ENCODE measurements around the gene TMEM129.

The TMEM129 gene

DNA sequence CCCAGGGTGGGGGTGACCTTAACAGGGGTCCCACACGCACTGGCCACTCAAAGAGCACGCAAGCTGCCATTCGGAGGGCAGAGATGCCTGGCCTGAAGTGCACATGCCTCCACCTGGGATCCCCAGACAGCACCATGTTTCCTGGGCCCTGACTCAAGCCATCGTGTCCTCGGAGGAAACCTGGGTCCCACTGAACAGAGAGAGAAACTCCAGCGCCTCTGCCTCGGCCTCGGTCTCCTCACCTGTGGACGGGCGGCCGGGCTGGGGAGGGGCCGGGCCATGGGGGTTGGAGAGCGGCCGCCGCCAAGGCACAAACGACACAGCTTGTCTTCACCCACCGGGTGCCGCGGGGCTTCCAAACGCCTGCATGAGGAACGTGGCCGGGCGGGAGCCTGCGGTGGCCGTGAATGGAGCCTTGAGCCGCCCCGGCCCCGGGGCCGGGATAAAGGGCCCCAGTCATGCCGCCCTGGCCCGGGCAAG is 42.0 kb upstream of the TMEM129 start:
- Mint-ChIP-seq H3K36me3 (ENCODE audit: insufficient read depth) (no peaks in the 10 kb centered on the region), H3K9me3 (no peaks in the 10 kb centered on the region), H3K27me3 (peaks cover 27% of the 10 kb centered on the region), H3K27ac (ENCODE audit: low read depth) (no peak overlapping the region), H3K4me1 (no peaks in the 10 kb centered on the region), H3K4me3 (no peak overlapping the region)
- no peak for ATAC-seq (replicated peaks; ENCODE audit: extremely low read depth, poor library complexity, severe bottlenecking)
- DNase-seq (ENCODE audit: low spot score in 2 of 2) = no peak

DNA sequence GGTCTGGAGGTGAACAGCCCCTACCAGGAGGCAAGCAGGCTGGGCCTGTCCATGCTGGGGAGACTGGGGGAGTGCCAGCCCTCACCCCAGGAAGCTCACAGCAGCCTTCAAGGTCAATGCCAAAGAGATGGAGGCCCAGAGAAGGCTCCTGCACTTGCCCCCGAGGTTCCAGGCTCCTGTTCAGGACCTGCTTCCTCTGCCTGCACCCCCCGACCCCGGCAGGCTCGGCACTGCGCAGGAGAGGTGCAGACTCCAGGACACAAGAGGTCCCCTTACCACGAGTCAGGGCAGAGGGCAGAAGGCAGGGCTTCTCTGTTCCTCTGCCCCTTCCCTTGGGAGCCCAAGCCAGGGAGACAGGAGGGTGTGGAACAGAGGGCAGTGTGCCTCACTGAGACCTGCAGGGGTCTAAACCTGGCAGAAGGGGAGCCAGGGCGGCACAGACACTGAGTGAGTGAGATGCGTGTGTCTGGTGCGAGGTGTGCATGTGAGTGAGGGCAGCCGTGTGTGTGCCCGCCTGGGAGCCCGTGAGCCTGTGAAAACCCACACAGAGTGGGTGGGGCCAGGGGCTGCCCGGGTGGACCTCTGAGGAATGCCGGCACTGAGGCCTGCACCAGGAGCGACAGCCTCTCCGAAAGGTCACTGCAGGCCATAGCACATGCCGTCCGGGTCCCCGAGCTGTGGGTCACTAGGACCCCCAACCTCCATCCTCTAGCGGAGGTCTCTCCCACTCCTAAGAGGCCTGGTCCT is 41.3 kb upstream of the TMEM129 start:
- Mint-ChIP-seq H3K27ac (ENCODE audit: low read depth) (no peak overlapping the region), H3K36me3 (ENCODE audit: insufficient read depth) (no peaks in the 10 kb centered on the region), H3K4me3 (no peak overlapping the region), H3K4me1 (no peaks in the 10 kb centered on the region), H3K27me3 (peaks cover 24% of the 10 kb centered on the region), H3K9me3 (no peaks in the 10 kb centered on the region)
- ATAC-seq (replicated peaks; ENCODE audit: extremely low read depth, poor library complexity, severe bottlenecking) (no peak), DNase-seq (ENCODE audit: low spot score in 2 of 2) (no peak)

DNA sequence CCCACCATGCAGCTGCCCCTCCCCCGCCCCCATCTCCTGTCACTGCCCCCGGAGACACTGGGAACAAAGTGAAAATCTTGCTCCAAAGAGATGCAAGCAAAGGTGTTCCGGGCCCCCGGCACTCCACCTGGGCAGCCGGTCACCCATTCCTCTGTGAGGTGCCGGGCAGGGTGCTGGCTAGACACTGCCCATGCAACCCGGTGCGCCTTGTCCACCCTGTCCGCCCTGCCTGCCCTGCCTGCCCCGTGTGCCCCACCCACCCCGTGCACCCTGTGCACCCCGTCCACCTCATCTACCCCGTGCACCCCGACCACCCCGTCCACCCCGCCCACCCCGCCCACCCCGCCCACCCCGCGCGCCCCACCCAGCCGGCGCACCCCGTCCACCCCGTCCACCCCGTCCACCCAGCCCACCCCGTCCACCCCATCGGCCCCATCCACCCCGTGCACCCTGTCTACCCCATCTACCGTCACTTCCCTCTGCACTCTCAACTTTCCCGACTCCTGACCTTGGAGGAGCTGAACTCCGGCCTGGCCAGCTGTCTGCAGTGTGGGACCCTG is 40.1 kb upstream of the TMEM129 start:
- Mint-ChIP-seq H3K36me3 (ENCODE audit: insufficient read depth) (no peaks in the 10 kb centered on the region), H3K27me3 (peaks cover 24% of the 10 kb centered on the region), H3K9me3 (no peaks in the 10 kb centered on the region), H3K4me1 (no peaks in the 10 kb centered on the region), H3K4me3 (no peak overlapping the region), H3K27ac (ENCODE audit: low read depth) (no peak overlapping the region)
- ATAC-seq (replicated peaks; ENCODE audit: extremely low read depth, poor library complexity, severe bottlenecking) (no peak), DNase-seq (ENCODE audit: low spot score in 2 of 2) (no peak)

DNA sequence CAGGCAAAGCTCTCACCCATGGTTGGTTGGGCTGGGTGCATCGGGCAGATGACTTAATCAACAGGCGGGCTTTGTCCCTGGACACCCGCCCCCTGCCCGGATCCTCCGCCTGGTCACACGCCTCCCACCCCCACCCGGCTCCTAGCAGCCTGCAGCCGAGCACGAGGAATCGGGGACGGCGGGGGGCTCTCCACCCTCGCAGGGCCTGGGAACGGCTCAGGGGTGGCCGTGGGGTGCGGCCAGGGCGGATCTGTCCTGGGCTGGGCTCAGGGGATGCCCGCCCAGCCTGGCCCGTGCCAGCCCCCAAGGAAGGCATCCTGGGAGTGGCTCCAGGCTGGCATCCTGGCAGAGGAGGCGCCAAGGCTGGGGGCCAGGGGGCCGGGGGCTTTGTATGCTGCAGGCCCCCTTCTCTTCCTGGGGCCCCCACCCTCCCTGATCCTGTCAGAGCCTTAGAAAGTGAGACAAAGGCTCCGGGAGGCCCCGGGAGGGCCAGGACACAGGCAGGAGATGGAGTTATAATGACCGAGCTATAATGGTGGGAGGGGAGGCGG is 39.5 kb upstream of the TMEM129 start:
- no peak overlapping the region for H3K27ac Mint-ChIP-seq (ENCODE audit: low read depth)
- no peak for DNase-seq (ENCODE audit: low spot score in 2 of 2)
- no peak overlapping the region for H3K4me3 Mint-ChIP-seq
- no peak for ATAC-seq (replicated peaks; ENCODE audit: extremely low read depth, poor library complexity, severe bottlenecking)
- H3K36me3 Mint-ChIP-seq (ENCODE audit: insufficient read depth) = no peaks in the 10 kb centered on the region
- no peaks in the 10 kb centered on the region for H3K9me3 Mint-ChIP-seq
- H3K27me3 Mint-ChIP-seq = peaks cover 21% of the 10 kb centered on the region
- no peaks in the 10 kb centered on the region for H3K4me1 Mint-ChIP-seq

DNA sequence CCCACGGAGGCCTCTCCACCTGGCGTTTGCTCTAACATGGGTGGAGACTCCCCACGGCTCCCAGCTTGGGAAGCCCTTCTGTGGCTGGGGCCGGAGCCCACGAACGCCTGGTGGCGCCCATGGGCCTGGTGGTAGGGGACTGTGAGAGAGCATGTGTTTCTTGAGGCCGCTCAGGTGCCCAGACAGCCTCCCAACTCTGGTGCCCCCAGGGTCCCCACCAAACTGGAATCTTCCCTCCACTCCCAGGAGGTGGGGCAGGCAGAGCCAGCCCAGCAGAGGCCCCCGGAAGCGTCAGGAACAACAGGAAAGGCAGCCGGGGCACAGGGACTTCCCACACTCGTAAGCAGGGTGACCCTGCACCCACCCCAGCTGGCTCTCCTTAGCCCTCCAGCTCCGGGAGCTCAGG is 38.7 kb upstream of the TMEM129 start:
- no peak for ATAC-seq (replicated peaks; ENCODE audit: extremely low read depth, poor library complexity, severe bottlenecking)
- no peaks in the 10 kb centered on the region for H3K36me3 Mint-ChIP-seq (ENCODE audit: insufficient read depth)
- no peak for DNase-seq (ENCODE audit: low spot score in 2 of 2)
- H3K4me1 Mint-ChIP-seq = no peaks in the 10 kb centered on the region
- H3K27me3 Mint-ChIP-seq = peaks cover 14% of the 10 kb centered on the region
- no peak overlapping the region for H3K4me3 Mint-ChIP-seq
- no peak overlapping the region for H3K27ac Mint-ChIP-seq (ENCODE audit: low read depth)
- no peaks in the 10 kb centered on the region for H3K9me3 Mint-ChIP-seq

DNA sequence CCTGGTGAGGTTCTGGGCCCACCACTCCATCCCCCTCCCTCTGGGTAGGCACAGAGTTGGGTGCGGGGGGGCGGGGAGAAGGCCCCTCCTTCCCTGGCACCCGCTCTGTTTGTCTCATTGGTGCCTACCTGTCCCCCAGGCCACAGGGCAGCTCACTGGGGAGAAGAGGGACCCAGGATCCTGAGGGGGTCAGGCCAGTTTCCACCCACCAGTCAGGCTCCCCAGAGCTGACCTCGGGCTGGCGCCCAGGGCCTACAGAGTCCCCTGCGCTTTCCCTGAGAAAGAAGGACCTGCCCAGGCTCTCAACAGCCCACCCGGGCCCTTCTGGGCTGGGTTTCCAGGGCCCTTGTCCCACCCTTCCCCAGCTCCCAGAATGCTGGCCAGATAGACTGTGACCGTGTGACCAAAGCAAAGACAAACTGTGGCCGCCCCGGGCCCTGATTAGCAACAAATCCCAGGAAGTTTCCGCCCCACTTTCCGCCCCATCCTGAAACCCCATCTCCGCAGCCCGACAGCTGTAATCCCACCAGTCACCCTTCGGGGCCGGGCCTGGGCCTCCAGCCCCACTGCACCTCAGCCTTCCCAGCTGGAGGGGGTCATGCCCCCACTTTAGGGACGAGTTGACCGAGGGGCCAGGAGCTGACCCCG is 38.2 kb upstream of the TMEM129 start:
- no peaks in the 10 kb centered on the region for H3K9me3 Mint-ChIP-seq
- DNase-seq (ENCODE audit: low spot score in 2 of 2) = no peak
- H3K27ac Mint-ChIP-seq (ENCODE audit: low read depth) = no peak overlapping the region
- no peak for ATAC-seq (replicated peaks; ENCODE audit: extremely low read depth, poor library complexity, severe bottlenecking)
- peaks cover 8% of the 10 kb centered on the region for H3K27me3 Mint-ChIP-seq
- no peaks in the 10 kb centered on the region for H3K36me3 Mint-ChIP-seq (ENCODE audit: insufficient read depth)
- no peaks in the 10 kb centered on the region for H3K4me1 Mint-ChIP-seq
- H3K4me3 Mint-ChIP-seq = no peak overlapping the region

DNA sequence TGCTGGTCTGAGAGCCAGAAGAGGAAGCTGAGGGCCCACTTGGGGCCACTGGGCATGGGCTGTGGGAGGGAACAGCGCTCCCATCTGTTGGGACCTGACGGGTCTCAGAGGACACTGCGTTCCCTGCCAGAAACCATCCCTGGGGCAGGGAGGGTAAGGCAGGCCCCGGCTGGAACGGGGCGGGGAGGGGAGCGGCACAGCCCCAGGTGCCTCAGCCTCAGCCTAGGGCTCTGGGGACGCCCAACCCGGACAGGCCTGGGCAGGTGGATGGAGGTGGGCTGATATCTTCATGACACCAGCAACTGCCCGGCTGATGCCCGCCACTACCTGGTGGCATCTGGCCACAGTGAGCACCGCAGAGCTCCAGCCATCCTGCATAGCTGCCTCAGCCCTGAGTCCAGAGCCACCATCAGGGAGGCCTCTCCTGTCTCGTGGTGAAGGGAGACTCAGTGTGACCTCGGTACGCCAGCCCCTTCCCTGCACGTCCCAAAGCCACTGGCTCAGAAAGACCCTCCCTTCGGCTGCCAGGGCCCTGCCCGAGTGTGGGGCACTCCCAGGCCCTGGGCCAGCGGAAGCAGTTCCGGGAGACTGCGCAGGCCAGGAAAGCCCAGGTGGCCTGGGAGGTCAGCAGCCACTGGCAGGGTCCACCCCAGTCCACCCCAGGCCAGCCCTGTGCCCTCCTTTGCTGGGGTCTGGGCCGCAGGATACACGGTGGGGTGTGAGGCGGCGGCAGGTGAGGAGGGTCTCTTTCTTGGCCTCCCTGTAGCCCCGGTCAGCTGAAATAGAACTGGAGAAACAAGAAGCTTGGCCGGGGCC is 37.4 kb upstream of the TMEM129 start:
- peaks cover under 1% of the 10 kb centered on the region for H3K27me3 Mint-ChIP-seq
- no peaks in the 10 kb centered on the region for H3K4me1 Mint-ChIP-seq
- DNase-seq (ENCODE audit: low spot score in 2 of 2) = no peak
- no peak for ATAC-seq (replicated peaks; ENCODE audit: extremely low read depth, poor library complexity, severe bottlenecking)
- H3K27ac Mint-ChIP-seq (ENCODE audit: low read depth) = no peak overlapping the region
- no peaks in the 10 kb centered on the region for H3K9me3 Mint-ChIP-seq
- H3K36me3 Mint-ChIP-seq (ENCODE audit: insufficient read depth) = no peaks in the 10 kb centered on the region
- H3K4me3 Mint-ChIP-seq = no peak overlapping the region

DNA sequence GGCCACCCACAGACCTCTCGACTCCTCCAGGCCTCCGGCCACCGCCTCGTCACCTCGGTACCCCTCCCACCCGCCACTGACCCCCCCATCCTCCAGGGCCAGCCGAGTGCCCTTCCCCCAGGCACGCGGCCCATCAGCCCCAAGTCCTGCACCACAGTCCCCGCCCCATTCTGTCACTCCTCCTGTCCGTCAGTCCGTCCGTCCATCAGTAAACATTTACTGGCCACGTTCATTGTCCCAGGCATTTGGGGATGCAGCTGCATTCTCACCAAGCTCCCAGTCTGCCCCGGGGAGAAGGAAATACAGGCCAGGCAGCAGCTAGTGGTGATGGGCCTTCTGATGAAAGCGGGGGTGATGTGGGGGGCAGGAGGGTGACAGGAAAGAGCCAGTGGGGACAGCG is 36.7 kb upstream of the TMEM129 start:
- no peaks in the 10 kb centered on the region for H3K9me3 Mint-ChIP-seq
- no peaks in the 10 kb centered on the region for H3K27me3 Mint-ChIP-seq
- H3K4me3 Mint-ChIP-seq = no peak overlapping the region
- DNase-seq (ENCODE audit: low spot score in 2 of 2) = no peak
- H3K27ac Mint-ChIP-seq (ENCODE audit: low read depth) = no peak overlapping the region
- no peaks in the 10 kb centered on the region for H3K4me1 Mint-ChIP-seq
- no peaks in the 10 kb centered on the region for H3K36me3 Mint-ChIP-seq (ENCODE audit: insufficient read depth)
- no peak for ATAC-seq (replicated peaks; ENCODE audit: extremely low read depth, poor library complexity, severe bottlenecking)

DNA sequence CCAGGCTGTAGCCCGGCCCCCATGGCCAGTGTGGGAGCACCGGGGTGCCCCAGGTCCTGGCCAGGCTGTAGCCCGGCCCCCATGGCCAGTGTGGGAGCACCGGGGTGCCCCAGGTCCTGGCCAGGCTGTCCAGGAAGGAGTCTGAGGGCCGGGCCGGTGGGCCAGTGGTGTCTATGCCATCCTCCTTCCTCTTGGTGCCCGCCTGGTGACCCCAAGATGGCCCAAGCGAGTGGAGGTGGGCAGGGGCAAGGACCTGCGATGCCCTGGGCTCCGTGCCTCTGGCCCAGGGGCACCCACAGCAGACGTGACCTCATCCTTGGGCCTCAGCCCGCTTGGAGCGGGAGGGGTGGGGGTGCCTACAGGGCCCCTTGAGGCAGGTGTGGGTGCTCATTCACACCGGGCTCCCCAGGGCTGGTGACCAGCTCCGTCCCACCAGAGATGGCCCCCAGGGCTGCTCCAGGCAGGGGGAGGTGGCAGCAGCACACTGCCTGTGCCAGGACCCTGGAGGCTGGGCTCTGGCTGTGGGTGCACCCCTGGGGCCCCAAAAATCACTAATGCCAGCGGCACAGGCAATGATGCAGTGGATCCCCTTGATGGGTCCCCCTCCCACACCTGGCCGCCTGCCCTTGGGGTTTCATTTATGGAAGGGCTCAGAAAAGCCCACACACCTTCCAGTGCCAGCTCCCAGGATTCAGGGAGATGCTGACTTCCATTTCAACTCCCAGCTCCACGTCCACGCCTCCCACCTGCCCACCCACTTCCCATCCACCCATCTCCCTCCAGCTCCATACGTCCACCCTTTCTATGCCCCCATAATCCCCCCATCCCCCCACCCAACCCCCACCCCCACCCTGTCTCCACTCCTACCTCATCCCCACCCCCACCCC is 36.0 kb upstream of the TMEM129 start:
- H3K9me3 Mint-ChIP-seq = no peaks in the 10 kb centered on the region
- no peaks in the 10 kb centered on the region for H3K4me1 Mint-ChIP-seq
- H3K27me3 Mint-ChIP-seq = no peaks in the 10 kb centered on the region
- no peaks in the 10 kb centered on the region for H3K36me3 Mint-ChIP-seq (ENCODE audit: insufficient read depth)
- DNase-seq (ENCODE audit: low spot score in 2 of 2) (no peak), ATAC-seq (replicated peaks; ENCODE audit: extremely low read depth, poor library complexity, severe bottlenecking) (no peak)
- no peak overlapping the region for H3K27ac Mint-ChIP-seq (ENCODE audit: low read depth)
- no peak overlapping the region for H3K4me3 Mint-ChIP-seq

DNA sequence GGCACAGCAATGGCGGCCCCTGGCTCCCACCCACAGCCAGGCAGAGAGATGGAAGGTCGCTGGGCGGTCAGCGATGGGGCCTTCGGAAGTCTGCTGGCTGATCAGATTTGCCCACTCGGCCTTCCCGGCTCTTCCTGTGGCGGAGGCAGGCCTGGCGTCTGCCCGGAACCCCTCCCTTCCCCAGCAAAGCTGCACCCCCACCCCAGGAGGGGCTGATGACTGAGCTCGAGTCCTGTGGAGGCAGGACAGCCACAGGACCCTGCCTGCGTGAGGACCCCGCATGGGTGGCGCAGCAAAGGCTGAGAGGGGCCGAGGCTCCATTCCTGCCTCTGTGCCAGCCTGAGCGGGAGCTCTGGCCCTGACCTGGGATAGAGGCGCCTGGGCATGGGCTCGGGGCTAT is 35.0 kb upstream of the TMEM129 start:
- Mint-ChIP-seq H3K4me3 (no peak overlapping the region), H3K27ac (ENCODE audit: low read depth) (no peak overlapping the region), H3K36me3 (ENCODE audit: insufficient read depth) (no peaks in the 10 kb centered on the region), H3K4me1 (no peaks in the 10 kb centered on the region), H3K27me3 (no peaks in the 10 kb centered on the region), H3K9me3 (no peaks in the 10 kb centered on the region)
- ATAC-seq (replicated peaks; ENCODE audit: extremely low read depth, poor library complexity, severe bottlenecking) (no peak), DNase-seq (ENCODE audit: low spot score in 2 of 2) (no peak)

DNA sequence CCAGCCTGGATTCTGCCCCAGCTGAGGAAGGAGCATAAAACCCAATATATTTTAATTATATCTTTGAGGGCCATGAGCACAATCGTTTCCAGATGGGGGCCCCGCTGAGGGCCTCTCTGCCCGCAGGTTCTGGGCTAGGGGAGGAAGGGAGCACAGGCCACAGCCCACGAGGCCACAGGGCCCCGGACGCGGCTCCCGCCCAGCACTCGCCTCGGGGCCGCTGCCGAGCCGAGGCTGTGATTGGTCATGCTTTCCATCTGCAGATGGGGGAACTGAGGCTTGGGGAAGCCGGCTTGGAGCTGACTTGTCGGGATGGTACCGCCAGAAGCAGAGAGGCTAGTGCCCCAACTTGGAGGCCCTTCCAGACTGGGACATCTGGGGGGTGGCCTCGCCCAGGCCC is 34.2 kb upstream of the TMEM129 start:
- Mint-ChIP-seq H3K27ac (ENCODE audit: low read depth) (no peak overlapping the region), H3K4me1 (no peaks in the 10 kb centered on the region), H3K9me3 (no peaks in the 10 kb centered on the region), H3K27me3 (no peaks in the 10 kb centered on the region), H3K4me3 (no peak overlapping the region), H3K36me3 (ENCODE audit: insufficient read depth) (no peaks in the 10 kb centered on the region)
- ATAC-seq (replicated peaks; ENCODE audit: extremely low read depth, poor library complexity, severe bottlenecking) (no peak), DNase-seq (ENCODE audit: low spot score in 2 of 2) (no peak)

DNA sequence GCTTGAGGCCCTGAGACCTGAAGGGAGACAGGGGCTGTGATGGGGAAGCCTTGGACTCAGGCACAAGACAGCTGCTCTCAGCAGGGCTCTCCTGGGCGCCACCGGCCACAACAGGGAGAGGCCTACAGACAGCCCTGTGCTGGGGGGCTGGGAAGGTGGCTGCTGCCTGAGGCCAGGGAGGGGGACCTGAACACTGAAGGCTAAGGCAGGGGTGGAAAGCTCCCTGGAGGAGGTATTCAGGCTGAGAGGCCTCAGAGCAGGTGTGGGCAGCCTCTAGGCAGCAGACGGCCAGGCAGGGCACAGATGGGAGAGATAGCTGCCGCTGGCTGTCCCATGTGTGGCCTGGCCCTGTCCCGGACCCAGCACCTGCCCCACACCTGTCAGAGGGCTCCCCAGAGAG is 33.2 kb upstream of the TMEM129 start:
- H3K36me3 Mint-ChIP-seq (ENCODE audit: insufficient read depth) = no peaks in the 10 kb centered on the region
- H3K27ac Mint-ChIP-seq (ENCODE audit: low read depth) = no peak overlapping the region

More for the DNA sequence above, 33.2 kb upstream of the TMEM129 start:
- Mint-ChIP-seq H3K9me3 (no peaks in the 10 kb centered on the region), H3K4me1 (no peaks in the 10 kb centered on the region), H3K27me3 (no peaks in the 10 kb centered on the region), H3K4me3 (no peak overlapping the region)
- ATAC-seq (replicated peaks; ENCODE audit: extremely low read depth, poor library complexity, severe bottlenecking) (no peak), DNase-seq (ENCODE audit: low spot score in 2 of 2) (no peak)

Data from central memory CD8-positive, alpha-beta T cell (primary cell).